IMR-90 (cell line): Measurements from ENCODE around the gene KCNV2. TPM values are rescaled to one million over a fixed set of nuclear protein-coding genes. Genes with fewer than 3 reads are reported as not detected.

Source experiments
- ATAC-seq: fragments of 200-7000 bp; cut with Tn5 transposase; 2 replicates; pipeline ENCODE4 v1.9.1; 2020; ENCODE audit warnings: low read depth, mild to moderate bottlenecking, moderate library complexity
- BruUV-seq: library from RNA; stranded (reverse); fragments of 400-500 nt; replicated peaks from 2 replicates; lab custom pipeline; 2021; lab: Mats Ljungman, UMichigan
- CTCF ChIA-PET: fragments of 300-600 bp; formaldehyde crosslinking; extraction: SDS; loops from one replicate; lab custom pipeline; 2021; ENCODE audit warnings: antibody characterized with exemption; lab: Yijun Ruan, JAX
- POLR2A ChIA-PET: fragments of 300-600 bp; sonication (Branson Sonifier 250); formaldehyde crosslinking; loops from one replicate; lab custom pipeline; 2022; ENCODE audit warnings: antibody characterized with exemption; ENCODE audit not compliant: unreplicated experiment; lab: Charles Lee
- DNase-seq: peaks from one replicate; pipeline ENCODE4 v3.0.0; 2013
- H2AFZ ChIP-seq: replicated peaks from 2 replicates; pipeline ENCODE3; 2013; ENCODE audit warnings: low read length, mild to moderate bottlenecking; ENCODE audit not compliant: poor library complexity
- H2AK5ac ChIP-seq: 2 replicates; pipeline ENCODE4 v1.6.1; 2013; ENCODE audit warnings: low read depth, low read length, inconsistent platforms
- H2AK9ac ChIP-seq: replicated peaks from 2 replicates; pipeline ENCODE3; 2013; ENCODE audit warnings: mild to moderate bottlenecking, low read depth, low read length, moderate library complexity; ENCODE audit not compliant: poor library complexity
- H2BK120ac ChIP-seq: 2 replicates; pipeline ENCODE4 v1.6.1; 2013; ENCODE audit warnings: low read depth, low read length, inconsistent platforms
- H2BK15ac ChIP-seq: 3 replicates; pipeline ENCODE4 v1.6.1; 2013; ENCODE audit warnings: low read depth, low read length, inconsistent platforms
- H2BK20ac ChIP-seq: 2 replicates; pipeline ENCODE4 v1.6.1; 2013; ENCODE audit warnings: low read depth, mild to moderate bottlenecking, inconsistent platforms, low read length, moderate library complexity
- H2BK5ac ChIP-seq: 2 replicates; pipeline ENCODE4 v1.6.1; 2013; ENCODE audit warnings: mild to moderate bottlenecking, low read depth, low read length, inconsistent platforms; ENCODE audit not compliant: poor library complexity, severe bottlenecking
- H3K14ac ChIP-seq: replicated peaks from 2 replicates; pipeline ENCODE4 v1.6.1; 2013; ENCODE audit warnings: low read depth, low read length, inconsistent platforms
- H3K18ac ChIP-seq: 2 replicates; pipeline ENCODE4 v1.6.1; 2013; ENCODE audit warnings: low read depth, low read length, control low read depth
- H3K23ac ChIP-seq: 2 replicates; pipeline ENCODE4 v1.6.1; 2013; ENCODE audit warnings: low read depth, low read length, inconsistent platforms
- H3K27ac ChIP-seq: 2 replicates; pipeline ENCODE4 v1.5.1; 2013; ENCODE audit warnings: mild to moderate bottlenecking, control low read depth, low read length; ENCODE audit not compliant: insufficient read depth
- H3K27me3 ChIP-seq: 2 replicates; pipeline ENCODE4 v1.6.1; 2013; ENCODE audit warnings: low read length; ENCODE audit not compliant: control insufficient read depth, insufficient read depth
- H3K36me3 ChIP-seq: 2 replicates; pipeline ENCODE4 v1.6.1; 2013; ENCODE audit warnings: low read length, mixed read lengths; ENCODE audit not compliant: control insufficient read depth, insufficient read depth
- H3K4ac ChIP-seq: 2 replicates; pipeline ENCODE4 v1.6.1; 2013; ENCODE audit warnings: low read depth, low read length, inconsistent platforms
- H3K4me1 ChIP-seq: 2 replicates; pipeline ENCODE4 v1.6.1; 2013; ENCODE audit warnings: low read length, mixed read lengths; ENCODE audit not compliant: control insufficient read depth, insufficient read depth
- H3K4me2 ChIP-seq: 2 replicates; pipeline ENCODE4 v1.6.1; 2013; ENCODE audit warnings: low read depth, mild to moderate bottlenecking, control low read depth, low read length, moderate library complexity
- H3K4me3 ChIP-seq: 2 replicates; pipeline ENCODE4 v1.5.1; 2013; ENCODE audit warnings: low read depth, mild to moderate bottlenecking, control low read depth, low read length, moderate library complexity; ENCODE audit not compliant: insufficient read depth
- H3K56ac ChIP-seq: 2 replicates; pipeline ENCODE4 v1.6.1; 2013; ENCODE audit warnings: low read length, inconsistent platforms; ENCODE audit not compliant: insufficient read depth; ENCODE audit errors: extremely low read depth
- H3K79me1 ChIP-seq, 2 experiments: 2 replicates each; pipeline ENCODE4 v1.6.1; 2013; ENCODE audit warnings: low read length in 2 of 2, inconsistent platforms in 1 of 2, low read depth in 1 of 2
- H3K9ac ChIP-seq: 2 replicates; pipeline ENCODE4 v1.6.1; 2013; ENCODE audit warnings: low read depth, low read length, control low read depth
- H3K9me1 ChIP-seq: 2 replicates; pipeline ENCODE4 v1.6.1; 2013; ENCODE audit warnings: low read length, inconsistent platforms; ENCODE audit not compliant: insufficient read depth
- H3K9me3 ChIP-seq: 2 replicates; pipeline ENCODE4 v1.6.1; 2013; ENCODE audit warnings: low read length; ENCODE audit not compliant: control insufficient read depth, insufficient read depth
- H4K20me1 ChIP-seq: 2 replicates; pipeline ENCODE4 v1.6.1; 2013; ENCODE audit warnings: low read length, inconsistent platforms; ENCODE audit not compliant: insufficient read depth
- H4K5ac ChIP-seq: 2 replicates; pipeline ENCODE4 v1.6.1; 2013; ENCODE audit warnings: mild to moderate bottlenecking, low read depth, low read length, control low read depth
- H4K8ac ChIP-seq, 2 experiments: 2 replicates each; pipeline ENCODE4 v1.6.1; 2013; ENCODE audit warnings: low read depth in 2 of 2, low read length in 2 of 2, control low read depth in 1 of 2, inconsistent platforms in 1 of 2
- H4K91ac ChIP-seq: 2 replicates; pipeline ENCODE4 v1.6.1; 2013; ENCODE audit warnings: low read depth, low read length, inconsistent platforms; ENCODE audit not compliant: insufficient read depth
- CEBPB ChIP-seq: IDR thresholded peaks from 2 replicates; pipeline ENCODE4 v1.6.1; 2012; ENCODE audit warnings: low read depth, low read length, improper control_type of control experiment
- CHD1 ChIP-seq: IDR thresholded peaks from 2 replicates; pipeline ENCODE4 v1.6.1; 2012; ENCODE audit warnings: low read depth, low read length, improper control_type of control experiment
- CTCF ChIP-seq: conservative IDR thresholded peaks from 2 replicates; pipeline ENCODE4 v1.5.1; 2012; ENCODE audit warnings: mild to moderate bottlenecking, low read depth, low read length, improper control_type of control experiment
- MAZ ChIP-seq: IDR thresholded peaks from 2 replicates; pipeline ENCODE4 v1.6.1; 2012; ENCODE audit warnings: low read depth, mild to moderate bottlenecking, low read length, improper control_type of control experiment, moderate library complexity, borderline replicate concordance
- RAD21 ChIP-seq: IDR thresholded peaks from 2 replicates; pipeline ENCODE4 v1.6.1; 2012; ENCODE audit warnings: low read length, improper control_type of control experiment
- RCOR1 ChIP-seq: IDR thresholded peaks from 2 replicates; pipeline ENCODE4 v1.6.1; 2012; ENCODE audit warnings: mild to moderate bottlenecking, low read length, improper control_type of control experiment; ENCODE audit not compliant: insufficient replicate concordance
- WGBS, 2 experiments: methylation state at CpG; one replicate each; pipeline versions ENCODE4 v1.1.5 to v1.1.7; 2013; ENCODE audit warnings: missing lambda C conversion rate in 2 of 2; ENCODE audit not compliant: insufficient read length in 1 of 2; ENCODE audit errors: extremely low coverage in 2 of 2; 5-methylcytosine and 5-hydroxymethylcytosine counted together
- dilution Hi-C: fragments of 300-500 bp; cut with HindIII; formaldehyde crosslinking; loops from one replicate; pipeline ENCODE4 v1.14.3; 2018; ENCODE audit warnings: low sequenced_read_pairs; ENCODE audit not compliant: unreplicated experiment
- in situ Hi-C: fragments of 300-500 bp; cut with MboI; formaldehyde crosslinking; loops from 3 replicates; pipeline ENCODE4 v1.14.3; 2019; ENCODE audit warnings: low sequenced_read_pairs, inconsistent platforms, mixed read lengths
- intact Hi-C: fragments of 100-400 bp; cut with micrococcal nuclease; formaldehyde crosslinking; loops from 2 replicates; pipeline ENCODE4 v1.10.0; 2022
- polyA plus RNA-seq, 3 experiments: library from polyadenylated mRNA; depleted of rRNA; stranded (reverse); fragments of >200 nt; gene quantifications; 2 replicates each; pipeline ENCODE4 v1.2.3, GENCODE V29; 2012; ENCODE audit warnings: low replicate concordance in 1 of 3
- total RNA-seq: library from RNA; depleted of rRNA; stranded (reverse); fragments of >200 nt; gene quantifications from 2 replicates; pipeline ENCODE4 v1.2.3, GENCODE V29; 2012
- TF ChIP-seq, protein P1 (sequence below): fragments of 150-350 bp; IDR thresholded peaks from 2 replicates; pipeline ENCODE4 v1.6.1; 2016; ENCODE audit warnings: low read depth, mild to moderate bottlenecking, low read length, moderate library complexity, borderline replicate concordance

KCNV2 gene
- total and polyA plus RNA-seq, 2 of the 4 experiments (the other 2 are of a cell fraction): not detected

GRCh38 chr9:2693056-2693455 lies 24.3 kb upstream of the KCNV2 start:
- H4K91ac ChIP-seq: no peak overlapping the region
- no peak for TF ChIP-seq RAD21
- no peak for TF ChIP-seq MAZ
- TF ChIP-seq CEBPB: no peak
- TF ChIP-seq CHD1: no peak
- TF ChIP-seq RCOR1: no peak
- no peak for TF ChIP-seq CTCF
- TF ChIP-seq, protein P1, sequence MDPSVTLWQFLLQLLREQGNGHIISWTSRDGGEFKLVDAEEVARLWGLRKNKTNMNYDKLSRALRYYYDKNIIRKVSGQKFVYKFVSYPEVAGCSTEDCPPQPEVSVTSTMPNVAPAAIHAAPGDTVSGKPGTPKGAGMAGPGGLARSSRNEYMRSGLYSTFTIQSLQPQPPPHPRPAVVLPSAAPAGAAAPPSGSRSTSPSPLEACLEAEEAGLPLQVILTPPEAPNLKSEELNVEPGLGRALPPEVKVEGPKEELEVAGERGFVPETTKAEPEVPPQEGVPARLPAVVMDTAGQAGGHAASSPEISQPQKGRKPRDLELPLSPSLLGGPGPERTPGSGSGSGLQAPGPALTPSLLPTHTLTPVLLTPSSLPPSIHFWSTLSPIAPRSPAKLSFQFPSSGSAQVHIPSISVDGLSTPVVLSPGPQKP: no peak
- no peak for DNase-seq
- no peaks in the 10 kb centered on the region for H3K36me3 ChIP-seq
- H3K27ac ChIP-seq: no peak overlapping the region
- no peak overlapping the region for H3K4me2 ChIP-seq
- H2AFZ ChIP-seq: no peak overlapping the region
- H2AK5ac ChIP-seq: no peak overlapping the region
- H4K8ac ChIP-seq: no peak overlapping the region
- H2BK120ac ChIP-seq: no peak overlapping the region
- no peak for ATAC-seq
- no peaks in the 10 kb centered on the region for H3K4me1 ChIP-seq
- WGBS, 2 experiments: no CpG with 5 or more reads among the region's 3 CpGs
- H2BK20ac ChIP-seq: no peak overlapping the region
- H3K79me1 ChIP-seq: no peaks in the 10 kb centered on the region
- no peaks in the 10 kb centered on the region for H4K20me1 ChIP-seq
- H2BK5ac ChIP-seq: no peak overlapping the region
- no peak overlapping the region for H3K9ac ChIP-seq
- no peak overlapping the region for H3K18ac ChIP-seq
- H3K4ac ChIP-seq: no peak overlapping the region
- H3K9me1 ChIP-seq: peaks cover 3% of the 10 kb centered on the region; the same call in 1 of the 2 replicates
- H2AK9ac ChIP-seq: no peak overlapping the region
- H3K56ac ChIP-seq: no peak overlapping the region
- H2BK15ac ChIP-seq: no peak overlapping the region
- in situ Hi-C loops (no loop called here), intact Hi-C loops (no loop called here), dilution Hi-C loops (no loop called here)
- no peaks in the 10 kb centered on the region for H3K27me3 ChIP-seq
- no TSS peak for BruUV-seq
- H3K23ac ChIP-seq: no peak overlapping the region
- H4K5ac ChIP-seq: no peak overlapping the region
- H3K14ac ChIP-seq: no peak overlapping the region
- ChIA-PET POLR2A (no interaction called here), CTCF (no interaction called here)
- no peaks in the 10 kb centered on the region for H3K9me3 ChIP-seq
- no peak overlapping the region for H3K4me3 ChIP-seq
